ENCODE results near the gene SLC35F4. TPM values are rescaled to one million over a fixed set of nuclear protein-coding genes. Genes with fewer than 3 reads are reported as not detected.
A peak's percentile ranks its signal among the peaks of the same experiment; 100 is the strongest.

SLC35F4 gene
- total RNA-seq, 1 experiment from 2014 or later, result not detected

DNA sequence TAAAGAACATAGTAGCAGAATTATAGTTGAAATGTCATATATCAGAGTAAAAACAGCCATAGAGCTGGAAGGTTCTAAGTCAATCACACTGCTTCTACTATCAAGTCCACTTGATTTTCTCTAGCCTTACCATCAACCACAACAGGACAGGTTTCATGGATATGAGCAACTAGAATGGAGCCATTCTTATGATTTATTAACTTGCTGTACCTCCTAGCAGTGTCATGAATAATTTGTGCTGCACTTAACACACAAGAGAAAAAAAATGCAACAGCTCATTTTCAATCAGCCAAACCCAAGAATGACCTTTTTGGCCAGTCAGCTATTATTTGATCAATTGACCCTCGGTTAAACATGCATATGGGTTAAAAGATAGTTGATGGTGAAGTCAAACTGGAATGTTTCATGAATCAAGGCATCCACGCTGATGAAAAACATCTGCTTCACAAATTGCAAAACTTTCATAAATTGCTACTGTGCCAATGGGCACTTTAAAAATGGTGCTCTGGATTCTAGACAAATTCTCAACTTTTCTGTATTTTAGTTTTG is 316.8 kb downstream of the SLC35F4 start:
- H3K27me3 Mint-ChIP-seq (ENCODE audit: insufficient read depth, unreplicated experiment), result peaks cover 5% of the 10 kb centered on the region
- POLR2A ChIA-PET, result no interaction called here
- no peak overlapping the region for H3K4me3 Mint-ChIP-seq (ENCODE audit: unreplicated experiment)
- H3K4me1 ChIP-seq, result no peaks in the 10 kb centered on the region
- no TSS peak for BruUV-seq (replicated peaks)
- H3K27ac Mint-ChIP-seq (ENCODE audit: unreplicated experiment), result no peak overlapping the region
- DNase-seq, result no peak
- H3K27me3 ChIP-seq (replicated peaks; ENCODE audit: control insufficient read depth, insufficient read depth, low read length), result no peaks in the 10 kb centered on the region
- no peaks in the 10 kb centered on the region; the same call in 1 of the 2 replicates for H3K9me3 ChIP-seq
- intact Hi-C loops (cut with micrococcal nuclease; ENCODE audit: unreplicated experiment), result no loop called here
- CTCF ChIA-PET, result interaction anchor here (0.6 kb wide), 1 partner anchor 1962 kb away, joined by 3 read pairs; no protein-coding TSS in a partner anchor
- H3K4me1 Mint-ChIP-seq (ENCODE audit: low read depth, unreplicated experiment), result no peaks in the 10 kb centered on the region
- H3K36me3 Mint-ChIP-seq (ENCODE audit: insufficient read depth, unreplicated experiment), result no peaks in the 10 kb centered on the region
- H3K9me3 Mint-ChIP-seq (ENCODE audit: unreplicated experiment), result peaks cover 10% of the 10 kb centered on the region
- no peak overlapping the region for H3K4me3 ChIP-seq (ENCODE audit: low read depth, low read length)
- TF ChIP-seq, protein P1, sequence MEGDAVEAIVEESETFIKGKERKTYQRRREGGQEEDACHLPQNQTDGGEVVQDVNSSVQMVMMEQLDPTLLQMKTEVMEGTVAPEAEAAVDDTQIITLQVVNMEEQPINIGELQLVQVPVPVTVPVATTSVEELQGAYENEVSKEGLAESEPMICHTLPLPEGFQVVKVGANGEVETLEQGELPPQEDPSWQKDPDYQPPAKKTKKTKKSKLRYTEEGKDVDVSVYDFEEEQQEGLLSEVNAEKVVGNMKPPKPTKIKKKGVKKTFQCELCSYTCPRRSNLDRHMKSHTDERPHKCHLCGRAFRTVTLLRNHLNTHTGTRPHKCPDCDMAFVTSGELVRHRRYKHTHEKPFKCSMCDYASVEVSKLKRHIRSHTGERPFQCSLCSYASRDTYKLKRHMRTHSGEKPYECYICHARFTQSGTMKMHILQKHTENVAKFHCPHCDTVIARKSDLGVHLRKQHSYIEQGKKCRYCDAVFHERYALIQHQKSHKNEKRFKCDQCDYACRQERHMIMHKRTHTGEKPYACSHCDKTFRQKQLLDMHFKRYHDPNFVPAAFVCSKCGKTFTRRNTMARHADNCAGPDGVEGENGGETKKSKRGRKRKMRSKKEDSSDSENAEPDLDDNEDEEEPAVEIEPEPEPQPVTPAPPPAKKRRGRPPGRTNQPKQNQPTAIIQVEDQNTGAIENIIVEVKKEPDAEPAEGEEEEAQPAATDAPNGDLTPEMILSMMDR (IDR thresholded peaks at IDR 0.05; ENCODE audit: insufficient read depth in 1 of 2, low read depth in 1 of 2, low read length in 1 of 2, severe bottlenecking in 1 of 2, unreplicated experiment in 1 of 2), result no peak
- no peaks in the 10 kb centered on the region for H3K36me3 ChIP-seq (ENCODE audit: control insufficient read depth, insufficient read depth, low read length)

DNA sequence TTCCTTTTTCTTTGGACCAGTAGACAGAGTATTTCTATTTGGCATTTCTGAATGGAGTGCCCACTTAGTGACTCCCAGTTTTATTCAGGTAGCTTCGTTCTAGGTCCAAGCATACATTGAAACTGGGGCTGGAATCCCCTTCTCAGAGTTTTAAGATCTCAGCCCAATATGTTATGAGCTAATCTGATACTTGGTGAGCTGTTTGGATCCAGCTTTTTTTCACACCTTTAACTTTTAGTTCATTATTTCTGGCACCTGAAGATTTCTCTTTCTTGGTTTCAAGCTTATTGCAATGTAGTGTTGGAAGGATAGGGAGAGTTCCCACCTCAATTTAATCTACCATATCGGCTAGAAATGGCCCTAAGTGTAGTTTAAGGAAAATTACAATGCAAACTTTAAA is 318.8 kb downstream of the SLC35F4 start:
- intact Hi-C loops (cut with micrococcal nuclease; ENCODE audit: unreplicated experiment), result no loop called here

GRCh38 chr14:57533214-57533613 is 332.7 kb downstream of the SLC35F4 start:
- no peak overlapping the region for H3K4me3 ChIP-seq (ENCODE audit: low read depth, low read length)
- POLR2A ChIA-PET, result no interaction called here
- no peaks in the 10 kb centered on the region; the same call in 1 of the 2 replicates for H3K9me3 ChIP-seq
- no peaks in the 10 kb centered on the region for H3K4me1 ChIP-seq
- no peaks in the 10 kb centered on the region for H3K27me3 ChIP-seq (replicated peaks; ENCODE audit: control insufficient read depth, insufficient read depth, low read length)
- TF ChIP-seq, protein P1 (IDR thresholded peaks at IDR 0.05; ENCODE audit: insufficient read depth in 1 of 2, low read depth in 1 of 2, low read length in 1 of 2, severe bottlenecking in 1 of 2, unreplicated experiment in 1 of 2), result peak in 1 of 2 experiments; percentile 26
- CTCF ChIA-PET, result no interaction called here
- Mint-ChIP-seq H3K4me3 (ENCODE audit: unreplicated experiment) (no peak overlapping the region), H3K27ac (ENCODE audit: unreplicated experiment) (no peak overlapping the region), H3K27me3 (ENCODE audit: insufficient read depth, unreplicated experiment) (peaks cover 4% of the 10 kb centered on the region), H3K4me1 (ENCODE audit: low read depth, unreplicated experiment) (no peaks in the 10 kb centered on the region), H3K36me3 (ENCODE audit: insufficient read depth, unreplicated experiment) (no peaks in the 10 kb centered on the region), H3K9me3 (ENCODE audit: unreplicated experiment) (peaks cover under 1% of the 10 kb centered on the region)
- no TSS peak for BruUV-seq (replicated peaks)
- no peaks in the 10 kb centered on the region for H3K36me3 ChIP-seq (ENCODE audit: control insufficient read depth, insufficient read depth, low read length)
- DNase-seq, result peak in 1 of 2 experiments; percentile 35
- intact Hi-C loops (cut with micrococcal nuclease; ENCODE audit: unreplicated experiment), result loop anchor here (1.0 to 5.0 kb wide), 3 partner anchors 42 to 539 kb away; no protein-coding TSS in a partner anchor

More for the DNA sequence above, 318.8 kb downstream of the SLC35F4 start:
- ChIA-PET POLR2A (no interaction called here), CTCF (no interaction called here)
- Mint-ChIP-seq H3K27me3 (ENCODE audit: insufficient read depth, unreplicated experiment) (peaks cover 5% of the 10 kb centered on the region), H3K9me3 (ENCODE audit: unreplicated experiment) (peaks cover 20% of the 10 kb centered on the region), H3K4me3 (ENCODE audit: unreplicated experiment) (no peak overlapping the region), H3K4me1 (ENCODE audit: low read depth, unreplicated experiment) (no peaks in the 10 kb centered on the region), H3K36me3 (ENCODE audit: insufficient read depth, unreplicated experiment) (no peaks in the 10 kb centered on the region), H3K27ac (ENCODE audit: unreplicated experiment) (no peak overlapping the region)
- Histone ChIP-seq H3K36me3 (ENCODE audit: control insufficient read depth, insufficient read depth, low read length) (no peaks in the 10 kb centered on the region), H3K4me1 (no peaks in the 10 kb centered on the region), H3K4me3 (ENCODE audit: low read depth, low read length) (no peak overlapping the region), H3K27me3 (replicated peaks; ENCODE audit: control insufficient read depth, insufficient read depth, low read length) (no peaks in the 10 kb centered on the region), H3K9me3 (no peaks in the 10 kb centered on the region; the same call in none of the 2 replicates)
- BruUV-seq (replicated peaks), result no TSS peak
- TF ChIP-seq, protein P1 (IDR thresholded peaks at IDR 0.05; ENCODE audit: insufficient read depth in 1 of 2, low read depth in 1 of 2, low read length in 1 of 2, severe bottlenecking in 1 of 2, unreplicated experiment in 1 of 2), result no peak
- DNase-seq, result no peak

Measured in Caco-2 (cell line).